ENCODE data around the gene ERFE.
A peak's percentile ranks its signal among the peaks of the same experiment; 100 is the strongest.

The ERFE gene

DNA sequence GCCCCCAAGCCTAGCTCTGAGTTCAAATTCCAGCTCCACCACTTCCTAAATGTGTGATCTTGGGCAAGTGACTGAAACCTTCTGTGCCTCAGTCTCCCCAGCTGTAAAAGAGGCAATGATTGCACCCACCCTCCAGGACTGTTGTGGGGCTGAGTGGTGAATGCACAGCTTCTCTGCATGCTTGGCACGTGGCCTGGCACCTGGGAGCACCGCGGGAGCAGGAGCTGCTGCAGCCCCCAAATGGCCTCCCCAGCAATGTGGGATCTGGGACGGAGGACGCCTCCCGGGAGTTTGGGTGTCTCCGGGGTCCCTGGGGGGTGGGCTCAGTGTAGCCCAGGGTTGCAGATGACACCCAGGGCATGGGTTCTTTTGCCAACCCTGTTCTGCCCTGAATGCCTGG is 18.7 kb upstream of the ERFE start:
- no peak for DNase-seq

DNA sequence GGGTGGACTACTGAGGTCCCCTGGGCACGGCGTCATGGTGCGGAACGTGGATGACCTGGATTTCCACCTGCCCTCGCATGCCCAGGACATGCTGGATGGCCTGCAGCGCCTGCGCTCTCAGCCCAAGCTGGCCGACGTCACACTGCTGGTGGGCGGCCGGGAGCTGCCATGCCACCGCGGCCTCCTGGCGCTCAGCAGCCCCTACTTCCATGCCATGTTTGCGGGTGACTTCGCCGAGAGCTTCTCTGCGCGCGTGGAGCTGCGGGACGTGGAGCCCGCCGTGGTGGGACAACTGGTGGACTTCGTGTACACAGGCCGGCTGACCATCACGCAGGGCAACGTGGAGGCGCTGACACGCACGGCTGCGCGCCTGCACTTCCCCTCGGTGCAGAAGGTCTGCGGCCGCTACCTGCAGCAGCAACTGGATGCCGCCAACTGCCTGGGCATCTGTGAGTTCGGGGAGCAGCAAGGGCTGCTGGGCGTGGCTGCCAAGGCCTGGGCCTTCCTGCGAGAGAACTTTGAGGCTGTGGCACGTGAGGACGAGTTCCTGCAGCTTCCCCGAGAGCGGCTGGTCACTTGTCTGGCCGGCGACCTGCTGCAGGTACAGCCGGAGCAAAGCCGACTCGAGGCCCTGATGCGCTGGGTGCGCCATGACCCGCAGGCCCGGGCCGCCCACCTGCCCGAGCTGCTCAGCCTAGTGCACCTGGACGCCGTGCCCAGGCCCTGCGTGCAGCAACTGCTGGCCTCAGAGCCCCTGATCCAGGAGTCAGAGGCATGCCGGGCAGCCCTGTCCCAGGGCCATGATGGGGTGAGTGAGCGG is 17.8 kb upstream of the ERFE start:
- no peak for DNase-seq

DNA sequence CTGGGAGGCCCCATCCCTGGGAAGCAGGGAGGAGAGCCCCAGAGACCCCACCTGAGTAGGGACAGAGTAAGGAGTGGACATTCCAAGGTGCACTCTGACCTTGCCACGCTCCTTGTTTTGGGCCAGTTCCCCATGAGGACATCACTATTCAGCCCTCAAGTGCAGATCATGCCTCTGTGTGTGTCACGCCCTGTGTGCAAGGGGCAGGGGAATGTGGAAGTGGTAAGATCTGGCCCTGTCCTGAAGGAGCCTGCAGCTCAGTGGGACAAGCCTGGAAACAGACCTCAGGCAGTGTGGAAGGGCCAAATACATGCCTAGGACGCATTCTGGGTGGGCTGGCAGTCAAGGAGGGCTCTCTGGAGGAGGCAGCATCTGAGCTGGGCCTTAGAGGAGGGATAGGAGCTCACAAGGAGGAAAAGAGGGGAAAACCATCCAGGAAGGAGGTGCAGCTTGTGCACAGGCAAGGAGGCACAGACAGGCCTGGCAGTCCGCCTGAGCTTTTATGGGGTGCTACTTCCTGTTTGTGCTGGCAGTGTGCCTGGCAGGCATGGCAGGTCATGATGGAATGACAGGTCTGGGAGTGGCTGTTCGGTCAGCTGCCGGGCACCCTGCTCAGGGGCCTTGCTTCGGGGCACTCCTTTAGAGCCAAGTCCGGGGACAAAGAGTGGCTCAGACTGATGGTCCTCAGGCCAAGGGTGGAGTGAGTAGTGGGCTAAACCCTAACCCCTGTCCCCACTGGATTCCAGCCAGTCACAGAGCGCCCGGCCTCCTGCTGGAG is 17.0 kb upstream of the ERFE start:
- DNase-seq, result peak; percentile 46

DNA sequence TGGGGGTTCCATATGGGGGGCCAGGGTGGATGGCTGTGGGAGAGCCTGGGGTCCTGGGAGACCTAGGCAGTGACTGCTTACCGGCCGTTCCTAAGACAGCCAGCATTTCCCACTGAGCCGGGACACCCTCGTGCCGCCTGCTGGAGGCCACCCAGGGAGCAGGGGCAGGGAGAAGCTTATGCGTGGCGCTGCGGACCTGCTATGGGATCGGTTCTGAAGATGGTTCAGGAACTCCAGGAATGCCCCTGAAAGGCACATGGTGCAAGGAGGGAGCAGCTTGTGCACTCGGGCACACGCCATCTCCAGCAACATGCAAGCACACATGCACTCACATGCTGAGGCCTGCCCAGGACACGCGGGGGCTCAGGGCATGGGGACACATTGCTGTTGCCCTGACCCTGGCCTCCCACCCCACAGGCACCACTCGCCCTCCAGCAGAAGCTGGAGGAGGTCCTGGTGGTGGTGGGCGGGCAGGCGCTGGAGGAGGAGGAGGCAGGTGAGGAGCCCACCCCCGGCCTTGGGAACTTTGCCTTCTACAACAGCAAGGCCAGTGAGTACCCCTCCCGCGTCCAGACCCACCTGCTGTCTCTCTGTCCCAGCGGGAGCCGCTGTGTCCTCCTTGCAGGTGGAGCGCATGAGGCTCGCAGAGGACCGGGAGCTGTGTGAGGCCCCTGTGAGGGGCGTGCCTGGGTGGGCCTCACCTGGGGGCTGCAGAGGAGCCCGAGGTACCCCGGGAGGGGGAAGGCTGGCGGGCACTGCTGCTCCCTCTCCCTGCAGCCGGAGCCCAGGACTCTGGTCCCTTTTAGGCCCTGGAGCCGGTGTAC is 16.2 kb upstream of the ERFE start:
- DNase-seq, result peak; percentile 5

DNA sequence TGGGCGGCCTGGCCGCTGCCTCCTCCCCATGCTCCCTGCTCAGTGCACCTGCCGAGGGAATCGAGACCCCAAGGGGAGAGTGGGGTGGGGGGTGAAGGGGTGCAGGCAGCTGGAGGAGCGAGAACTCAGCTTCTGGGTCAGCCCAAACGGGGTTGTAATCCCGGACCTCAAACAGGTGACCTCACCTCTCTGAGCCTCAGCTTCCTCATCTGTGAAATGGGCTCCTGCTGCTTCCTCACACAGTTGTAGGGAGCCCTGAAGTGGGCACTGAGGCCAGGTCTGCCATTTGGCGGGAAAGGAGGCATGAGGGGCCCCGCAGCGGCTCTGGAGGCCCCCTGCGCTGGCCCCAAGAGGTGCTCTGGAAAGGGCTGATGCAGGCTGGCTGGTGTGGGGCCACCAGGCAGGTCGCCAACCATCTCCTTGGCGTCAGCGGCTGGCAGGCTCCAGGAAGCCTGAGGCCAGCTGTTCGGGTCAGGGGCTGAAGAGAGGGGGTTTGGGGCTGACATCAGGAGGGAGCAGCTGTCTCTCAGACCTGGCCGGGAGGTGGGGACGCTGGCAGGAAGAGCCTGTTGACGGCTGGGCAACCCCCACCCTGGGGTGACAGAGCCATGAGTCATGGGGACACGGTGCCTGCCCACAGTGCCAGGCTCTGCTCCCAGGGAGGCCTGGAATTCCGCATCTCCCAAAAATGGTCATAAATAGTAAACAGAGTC is 15.4 kb upstream of the ERFE start:
- peak; percentile 74 for DNase-seq

DNA sequence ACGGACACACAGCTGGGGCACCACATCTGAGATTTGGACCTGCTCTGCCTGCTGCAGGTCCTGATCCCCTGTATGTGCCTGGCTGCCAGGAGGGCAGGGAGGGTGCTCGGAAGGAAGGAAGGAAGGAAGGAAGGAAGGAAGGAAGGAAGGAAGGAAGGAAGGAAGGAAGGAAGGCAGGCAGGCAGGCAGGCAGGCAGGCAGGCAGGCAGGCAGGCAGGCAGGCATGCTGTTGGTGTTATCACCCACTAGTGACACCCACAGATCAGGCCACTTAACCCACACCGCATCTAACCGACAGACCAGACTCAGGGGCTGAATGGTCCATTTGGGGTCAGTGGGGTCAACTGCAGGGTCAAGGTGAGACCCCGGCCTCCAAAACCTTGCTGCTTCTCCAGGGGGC is 14.5 kb upstream of the ERFE start:
- DNase-seq, result no peak

DNA sequence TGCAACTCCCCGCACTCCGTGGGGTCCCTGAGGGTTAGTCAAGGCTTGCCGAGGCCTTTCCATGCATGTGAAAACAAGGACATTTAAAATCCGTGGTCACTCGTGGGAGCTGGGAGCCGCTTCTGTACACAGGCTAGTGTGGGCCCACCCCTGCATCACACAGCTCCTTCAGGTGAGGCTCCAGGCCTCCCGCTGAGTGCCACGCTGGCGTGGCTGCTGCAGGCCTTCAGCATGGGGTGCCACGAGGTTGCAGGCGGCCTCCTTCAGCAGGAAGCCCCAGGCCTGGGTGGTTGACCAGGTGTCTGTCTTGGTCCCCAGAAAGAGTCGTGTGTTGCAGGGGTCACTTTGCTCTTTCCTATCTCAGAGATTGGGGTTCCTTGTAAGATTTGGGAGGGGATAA is 13.7 kb upstream of the ERFE start:
- no peak for DNase-seq

DNA sequence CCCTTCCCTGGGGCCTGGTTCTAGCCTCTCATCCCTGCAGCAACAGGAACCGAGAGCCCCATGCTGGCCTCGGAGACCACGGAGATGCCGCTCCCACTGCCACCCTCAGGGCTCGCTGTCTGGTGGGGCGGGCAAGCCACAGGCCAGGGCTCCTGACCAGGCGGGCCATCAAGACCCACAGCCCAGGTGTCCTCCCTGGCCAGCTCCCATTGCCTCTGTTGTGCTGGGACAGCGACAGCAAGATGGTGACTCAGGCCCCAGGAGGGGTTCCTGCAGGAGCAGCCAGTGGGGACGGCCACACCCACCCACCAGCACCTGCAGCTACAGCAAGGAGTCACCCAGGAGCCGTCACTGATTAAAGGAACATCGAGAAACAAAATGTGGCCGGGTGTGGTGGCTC is 12.9 kb upstream of the ERFE start:
- no peak for DNase-seq

DNA sequence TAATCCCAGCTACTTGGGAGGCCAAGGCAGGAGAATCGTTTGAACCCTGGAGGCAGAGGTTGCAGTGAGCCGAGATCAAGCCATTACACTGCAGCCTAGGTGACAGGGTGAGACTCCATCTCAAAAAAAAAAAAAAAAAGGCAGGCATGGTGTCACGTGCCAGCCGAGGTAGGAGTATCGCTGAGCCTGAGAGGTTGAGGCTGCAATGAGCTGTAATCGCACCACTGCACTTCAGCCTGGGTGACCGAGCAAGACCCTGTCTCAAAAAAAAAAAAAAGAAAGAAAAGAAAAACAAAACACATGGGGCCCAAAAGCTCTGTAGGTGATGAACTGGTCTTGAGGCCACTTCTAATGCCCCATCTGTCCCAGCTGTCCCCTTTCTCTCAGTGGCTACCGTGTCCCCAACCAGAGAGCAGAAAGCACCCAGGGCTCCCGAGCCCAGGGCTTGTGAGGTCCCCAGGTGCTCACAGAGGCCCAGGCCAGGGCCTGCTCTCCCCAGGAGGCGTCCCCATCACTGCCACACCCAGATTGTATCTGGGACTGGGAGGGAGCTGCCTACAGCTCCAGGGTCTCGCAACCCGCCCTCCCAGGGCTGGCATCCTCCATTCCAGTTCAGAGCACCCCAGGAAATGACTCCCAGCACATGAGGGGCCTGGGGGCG is 11.8 kb upstream of the ERFE start:
- DNase-seq, result no peak

DNA sequence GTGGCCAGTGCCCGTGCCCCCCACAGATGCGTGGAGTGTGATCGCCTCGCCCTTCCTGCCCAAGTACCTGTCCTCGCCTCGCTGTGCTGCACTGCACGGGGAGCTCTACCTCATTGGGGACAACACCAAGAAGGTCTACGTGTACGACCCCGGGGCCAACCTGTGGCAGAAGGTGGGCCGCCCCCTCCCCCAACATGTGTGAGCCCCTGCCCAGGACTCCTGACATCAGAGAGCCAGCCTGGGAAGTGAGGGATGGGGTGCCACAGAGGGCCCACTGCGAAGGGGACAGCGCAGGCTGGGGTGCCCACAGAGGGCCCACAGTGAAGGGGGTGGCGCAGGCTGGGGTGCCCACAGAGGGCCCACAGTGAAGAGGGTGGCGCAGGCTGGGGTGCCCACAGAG is 9.8 kb upstream of the ERFE start:
- DNase-seq, result no peak

DNA sequence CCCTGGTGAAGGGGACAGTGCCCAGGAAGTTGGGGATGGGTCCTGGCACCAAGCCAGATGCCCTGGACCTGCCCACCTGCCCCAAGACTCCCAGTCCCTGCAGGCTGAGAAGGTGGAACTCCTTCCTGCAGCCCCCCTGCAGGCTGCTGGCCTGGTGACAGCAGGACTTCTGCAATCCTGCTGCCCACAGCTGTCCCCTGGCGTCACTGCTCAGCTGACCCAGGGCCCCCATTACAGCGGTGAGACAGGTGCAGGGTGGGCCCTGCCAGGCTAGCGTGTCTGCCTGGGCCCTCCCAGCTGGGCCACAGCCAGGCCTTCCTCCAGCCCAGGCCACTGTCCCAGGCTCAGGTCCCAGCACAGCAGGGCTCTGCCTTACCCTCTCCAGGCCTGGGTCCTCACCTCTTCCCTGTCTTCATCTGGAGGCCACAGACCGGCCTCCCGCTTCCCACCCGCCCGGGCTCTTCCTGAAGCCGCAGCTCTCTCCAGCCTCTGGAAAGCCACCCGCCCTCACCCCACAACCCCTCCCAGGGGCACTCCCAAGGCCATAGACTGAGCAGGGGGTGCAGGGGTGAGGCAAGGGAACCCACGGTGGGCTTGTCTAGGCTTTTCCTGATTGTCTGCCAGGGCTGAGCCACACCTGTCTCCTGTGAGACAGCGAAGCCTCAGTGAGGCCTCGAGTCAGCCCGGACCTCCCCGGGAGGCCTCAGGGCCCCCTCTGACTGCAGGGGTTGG is 8.8 kb upstream of the ERFE start:
- no peak for DNase-seq

DNA sequence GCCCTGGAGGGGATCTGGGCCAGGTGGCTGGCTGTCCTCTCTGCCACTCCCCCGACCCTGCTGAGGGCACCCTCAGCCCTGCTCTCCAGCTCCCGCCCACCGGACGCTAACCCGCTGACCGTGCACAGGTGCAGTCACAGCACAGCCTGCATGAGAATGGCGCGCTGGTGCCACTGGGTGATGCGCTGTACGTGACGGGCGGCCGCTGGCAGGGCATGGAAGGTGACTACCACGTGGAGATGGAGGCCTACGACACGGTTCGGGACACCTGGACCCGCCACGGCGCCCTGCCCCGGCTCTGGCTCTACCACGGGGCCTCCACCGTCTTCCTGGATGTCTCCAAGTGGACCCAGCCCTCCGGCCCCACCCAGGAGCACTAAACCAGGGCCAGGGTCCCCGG is 8.1 kb upstream of the ERFE start:
- DNase-seq, result no peak

DNA sequence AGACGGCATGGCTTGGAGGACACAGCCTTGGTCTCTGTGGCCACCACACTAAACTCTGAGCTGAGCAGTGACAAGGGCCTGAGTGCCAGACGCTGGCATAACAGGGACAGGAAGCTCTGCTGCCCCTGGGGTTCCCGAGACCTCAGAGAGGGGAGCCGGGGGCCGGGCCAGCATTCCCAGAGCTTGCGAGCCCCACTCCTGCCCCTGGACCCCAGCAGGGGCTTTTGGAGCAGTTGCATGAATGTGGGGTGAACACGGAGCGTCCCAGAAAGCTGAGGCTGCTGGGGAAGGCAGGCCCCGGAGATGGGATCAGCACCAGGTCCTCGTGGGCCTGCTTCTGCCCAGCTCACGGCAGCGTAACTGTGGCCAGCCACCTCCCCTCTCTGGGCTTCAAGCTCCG is 7.6 kb upstream of the ERFE start:
- DNase-seq, result no peak

DNA sequence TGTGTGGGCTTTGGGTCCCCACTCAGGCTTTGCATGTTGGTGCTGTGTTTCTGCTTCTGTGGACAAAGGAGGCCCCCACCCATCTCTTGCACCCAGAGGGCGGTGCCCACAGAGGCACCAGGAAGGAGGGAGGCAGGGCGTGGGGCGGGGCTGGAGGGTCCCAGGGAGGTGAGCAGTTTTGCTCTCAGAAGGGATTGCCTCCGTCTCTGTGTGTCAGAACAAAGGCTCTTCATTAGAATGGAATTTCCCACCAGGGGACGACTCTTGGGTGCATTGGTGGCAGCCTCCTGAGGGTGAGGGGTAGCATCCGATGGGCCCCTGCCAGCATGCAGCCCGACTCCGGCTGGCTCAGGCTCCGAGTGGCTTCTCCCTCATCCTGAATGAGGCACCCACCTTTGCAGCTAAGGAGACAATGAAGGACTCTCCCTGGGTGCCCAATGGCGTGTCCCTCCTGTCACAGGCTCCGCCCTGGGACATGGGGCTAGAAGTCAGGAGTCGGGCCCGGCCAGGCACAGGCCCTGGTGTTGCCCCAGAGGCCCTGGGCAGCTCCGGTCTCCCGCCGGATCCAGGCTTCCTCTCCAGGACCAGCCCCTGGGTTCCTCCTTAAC is 7.0 kb upstream of the ERFE start:
- DNase-seq, result no peak

DNA sequence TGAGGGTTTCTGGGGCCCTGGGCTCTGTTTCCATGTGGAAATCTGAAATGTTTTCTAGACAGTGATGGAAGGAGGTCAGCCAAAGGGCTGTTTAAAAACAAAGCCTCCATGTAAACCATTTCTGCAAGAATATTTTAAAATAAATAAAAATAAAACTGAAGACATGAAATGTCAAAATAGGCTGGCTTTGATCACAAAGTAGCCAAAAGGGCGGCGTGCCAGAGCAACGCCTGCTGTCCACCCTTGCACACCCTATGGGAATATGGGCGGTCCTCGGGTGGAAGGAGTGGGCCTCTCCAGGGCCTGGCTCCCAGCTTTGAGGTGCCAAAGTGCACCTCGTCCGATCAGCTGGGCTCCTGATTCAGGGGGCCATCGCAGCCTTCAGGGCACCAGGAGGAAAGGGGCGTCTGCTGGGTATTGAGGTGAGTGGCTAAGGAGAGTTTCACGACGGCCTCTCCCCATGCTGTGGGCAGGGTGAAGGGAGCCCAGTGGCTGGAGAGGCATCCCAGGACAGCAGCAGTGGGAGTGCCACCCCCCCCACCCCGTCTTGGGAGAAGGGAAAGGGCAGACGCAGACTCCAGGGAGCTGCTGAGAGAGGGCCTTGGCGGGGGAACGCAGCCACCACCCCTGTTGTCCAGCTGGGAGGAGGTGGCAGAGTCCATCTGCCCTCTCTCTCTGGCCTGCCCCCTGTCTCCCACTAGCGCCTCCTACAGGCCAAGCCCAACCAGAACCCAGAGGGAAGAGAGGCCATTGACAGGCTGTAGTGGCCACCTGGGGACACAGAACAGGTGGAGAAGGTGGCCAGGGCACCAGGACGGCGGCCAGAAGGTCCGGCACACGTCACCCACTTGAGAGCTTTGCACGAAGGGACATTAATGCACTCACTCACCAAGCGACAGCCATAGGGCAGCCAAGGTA is 5.7 kb upstream of the ERFE start:
- no peak for DNase-seq

DNA sequence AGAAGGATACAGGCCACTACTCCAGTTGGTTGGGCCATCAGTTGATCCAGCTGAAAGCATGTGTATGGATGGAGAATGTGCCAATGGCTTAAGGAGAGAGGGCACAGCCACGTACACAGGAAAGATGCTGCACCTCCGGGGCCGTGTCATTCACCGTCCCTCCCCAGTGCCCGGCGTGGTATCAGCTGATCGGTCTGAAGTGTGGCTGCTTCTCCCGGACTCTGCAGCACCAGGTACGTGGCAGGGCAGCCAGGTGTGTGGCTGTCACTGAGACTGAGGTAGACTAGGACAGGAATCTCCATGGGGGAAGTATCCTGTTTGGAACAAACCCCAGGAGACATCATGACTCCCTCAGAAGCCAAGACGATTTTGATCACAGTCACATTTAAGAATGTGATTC is 4.2 kb upstream of the ERFE start:
- DNase-seq, result no peak

DNA sequence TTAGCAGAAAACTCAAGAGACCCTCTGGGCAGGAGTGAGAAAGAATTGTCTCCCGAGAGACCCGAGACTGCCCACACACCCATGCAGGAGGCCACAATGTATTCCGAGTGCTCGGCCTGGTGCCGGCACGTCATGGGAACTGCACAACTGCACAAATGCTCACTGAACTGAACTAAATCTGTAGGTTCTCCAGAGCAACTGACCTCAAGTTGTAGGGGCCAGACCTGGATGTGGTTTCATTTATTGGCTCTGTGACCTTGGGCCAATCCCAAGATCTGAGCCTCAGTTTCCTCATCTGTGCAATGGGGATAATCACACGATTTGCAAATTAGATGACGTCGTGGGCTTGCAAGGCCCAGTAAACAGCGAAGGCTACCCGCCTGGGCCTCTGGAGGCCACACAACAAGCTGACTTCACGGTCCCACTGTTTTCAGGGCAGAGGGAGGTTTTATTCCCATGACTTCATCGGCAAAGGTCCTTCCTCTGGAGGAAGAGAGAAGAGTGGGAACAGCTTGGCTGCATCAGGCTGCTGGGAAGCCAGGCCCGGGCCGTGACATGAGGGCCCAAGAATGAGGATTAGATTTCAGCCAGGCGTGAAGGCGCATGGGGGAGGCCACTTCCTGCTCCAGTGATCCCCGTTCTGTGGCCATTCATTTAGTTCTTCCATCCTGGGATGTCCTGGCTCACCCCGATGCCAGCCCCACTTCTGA is 3.6 kb upstream of the ERFE start:
- DNase-seq, result peak; percentile 98

DNA sequence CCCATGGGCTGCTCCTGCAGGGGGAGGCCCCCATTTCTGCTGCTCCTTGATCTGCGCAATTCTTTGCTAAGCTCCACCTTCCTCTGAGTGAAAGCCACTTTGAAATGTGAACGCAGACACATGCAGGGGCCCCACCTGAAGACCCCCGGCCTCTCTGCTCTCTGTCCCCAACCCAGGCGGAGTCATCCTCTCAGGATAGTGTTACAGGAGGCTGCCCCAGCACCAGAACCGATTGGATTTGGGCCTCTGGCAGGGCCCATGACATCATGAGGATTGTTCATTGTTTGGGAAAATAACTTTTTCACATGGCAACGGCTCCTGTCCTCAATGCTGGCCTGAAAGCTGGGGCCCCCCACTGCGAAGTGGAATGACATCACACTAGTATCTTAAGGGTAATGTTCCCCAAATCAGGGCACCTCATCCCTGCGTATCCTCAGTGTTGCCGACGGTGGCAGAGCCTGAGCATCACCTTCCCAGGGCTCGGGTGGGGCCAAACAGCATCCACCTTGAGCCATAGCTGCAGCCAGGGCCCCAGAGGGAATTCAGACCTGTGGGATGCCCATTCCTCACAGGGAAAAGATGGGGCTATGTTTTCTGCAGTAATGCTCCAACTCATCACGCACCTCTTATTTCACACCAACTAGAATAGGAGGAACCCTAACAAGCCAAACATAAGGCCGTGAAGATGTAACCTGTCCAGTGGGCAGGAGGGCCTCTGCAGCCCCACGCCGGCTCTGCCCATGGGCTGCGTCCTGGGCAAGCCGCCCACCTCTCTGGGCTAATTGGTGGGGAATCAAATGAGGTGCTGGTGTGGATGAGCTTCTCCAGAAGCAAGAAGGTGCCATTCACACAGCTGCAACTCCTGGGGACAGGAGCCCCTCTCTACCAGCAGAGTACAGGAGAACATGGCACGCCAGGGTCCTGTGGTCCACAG is 2.7 kb upstream of the ERFE start:
- DNase-seq, result peak; percentile 25
